A673 (cell line): ENCODE data around the gene KPNA1. TPM values are rescaled to one million over a fixed set of nuclear protein-coding genes. Genes with fewer than 3 reads are reported as not detected.

Experiments
- BruUV-seq: library from RNA; stranded (reverse); fragments of 400-500 nt; replicated peaks from 2 replicates; lab custom pipeline; 2021; lab: Mats Ljungman, UMichigan
- CTCF ChIA-PET: fragments of 300-600 bp; sonication (Branson Sonifier 250); formaldehyde crosslinking; loops from one replicate; lab custom pipeline; 2022; ENCODE audit warnings: antibody characterized with exemption; lab: Charles Lee
- POLR2A ChIA-PET: fragments of 300-600 bp; sonication (Branson Sonifier 250); formaldehyde crosslinking; loops from one replicate; lab custom pipeline; 2022; ENCODE audit warnings: antibody characterized with exemption; ENCODE audit not compliant: low non-redundant PET; lab: Charles Lee
- DNase-seq: peaks from one replicate; pipeline ENCODE4 v3.0.0-alpha.2; 2015; ENCODE audit warnings: low spot score
- H3K27ac ChIP-seq: fragments of 200-600 bp; sonication (generic); 2 replicates; pipeline ENCODE4 v1.5.1; 2016; ENCODE audit warnings: mixed run types, low read depth, mild to moderate bottlenecking, mixed read lengths, antibody characterized with exemption, low read length; ENCODE audit not compliant: poor library complexity, severe bottlenecking
- H3K27me3 ChIP-seq: fragments of 200-600 bp; sonication (generic); replicated peaks from 2 replicates; pipeline ENCODE4 v1.6.1; 2017; ENCODE audit warnings: mixed run types, low read depth, mild to moderate bottlenecking, mixed read lengths, antibody characterized with exemption, low read length; ENCODE audit not compliant: insufficient read depth, poor library complexity
- H3K36me3 ChIP-seq: fragments of 200-600 bp; sonication (generic); 2 replicates; pipeline ENCODE4 v1.6.1; 2016; ENCODE audit warnings: mixed run types, mild to moderate bottlenecking, mixed read lengths, antibody characterized with exemption, low read length; ENCODE audit not compliant: insufficient read depth, poor library complexity, severe bottlenecking
- H3K4me1 ChIP-seq: fragments of 200-600 bp; sonication (generic); 2 replicates; pipeline ENCODE4 v1.6.1; 2017; ENCODE audit warnings: mixed run types, mild to moderate bottlenecking, mixed read lengths, antibody characterized with exemption, low read length; ENCODE audit not compliant: insufficient read depth, poor library complexity, severe bottlenecking
- H3K4me3 ChIP-seq: fragments of 200-600 bp; sonication (generic); 2 replicates; pipeline ENCODE4 v1.5.1; 2016; ENCODE audit warnings: low read depth, mixed run types, mild to moderate bottlenecking, mixed read lengths, low read length; ENCODE audit not compliant: poor library complexity, severe bottlenecking
- H3K9me3 ChIP-seq: fragments of 200-600 bp; sonication (generic); 2 replicates; pipeline ENCODE4 v1.6.1; 2016; ENCODE audit warnings: mixed run types, low read depth, mild to moderate bottlenecking, mixed read lengths, antibody characterized with exemption, low read length; ENCODE audit not compliant: poor library complexity, severe bottlenecking
- EZH2 ChIP-seq: fragments of 200-600 bp; sonication (generic); IDR thresholded peaks from 2 replicates; pipeline ENCODE4 v1.6.1; 2017; ENCODE audit warnings: borderline replicate concordance, low read depth, mild to moderate bottlenecking, mixed read lengths, antibody characterized with exemption, low read length; ENCODE audit not compliant: poor library complexity, severe bottlenecking
- intact Hi-C: fragments of 100-400 bp; cut with micrococcal nuclease; formaldehyde crosslinking; loops from one replicate; pipeline ENCODE4 v1.10.0; 2022; ENCODE audit not compliant: unreplicated experiment
- total RNA-seq: library from RNA; stranded (reverse); gene quantifications from 2 replicates; pipeline ENCODE4 v1.2.3, GENCODE V29; 2021
- TF ChIP-seq, protein P1 (sequence below): fragments of 300-800, 200-600 bp; sonication (generic); conservative IDR thresholded peaks from 2 replicates; pipeline ENCODE4 v1.5.1; 2017; ENCODE audit warnings: low read depth, mild to moderate bottlenecking, antibody characterized with exemption, low read length, moderate library complexity, mixed read lengths

KPNA1 gene
- total RNA-seq, 1 experiment from 2014 or later: 110 TPM

DNA sequence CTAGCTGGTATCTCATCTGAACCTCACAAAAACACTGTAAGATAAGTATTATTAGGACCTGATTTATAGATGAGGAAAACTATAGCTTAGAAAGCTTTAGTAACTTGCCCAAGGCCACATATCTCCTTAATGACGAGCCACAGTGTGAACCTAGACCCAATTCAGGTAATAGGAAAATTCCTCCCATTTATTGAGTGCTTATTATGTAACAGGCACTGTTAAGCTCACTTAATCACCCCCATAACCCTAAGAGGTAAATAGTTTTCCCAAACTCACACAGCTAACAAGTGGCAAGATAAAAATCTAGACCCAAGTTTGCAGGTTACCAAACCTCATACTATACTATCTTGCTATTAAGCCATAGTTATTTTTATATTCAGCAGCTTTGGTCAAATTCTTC lies 106.8 kb downstream of the KPNA1 start:
- POLR2A ChIA-PET: no interaction called here
- no peak overlapping the region for H3K27ac ChIP-seq
- BruUV-seq: no TSS peak
- no peak for DNase-seq
- intact Hi-C loops: no loop called here
- TF ChIP-seq, protein P1, sequence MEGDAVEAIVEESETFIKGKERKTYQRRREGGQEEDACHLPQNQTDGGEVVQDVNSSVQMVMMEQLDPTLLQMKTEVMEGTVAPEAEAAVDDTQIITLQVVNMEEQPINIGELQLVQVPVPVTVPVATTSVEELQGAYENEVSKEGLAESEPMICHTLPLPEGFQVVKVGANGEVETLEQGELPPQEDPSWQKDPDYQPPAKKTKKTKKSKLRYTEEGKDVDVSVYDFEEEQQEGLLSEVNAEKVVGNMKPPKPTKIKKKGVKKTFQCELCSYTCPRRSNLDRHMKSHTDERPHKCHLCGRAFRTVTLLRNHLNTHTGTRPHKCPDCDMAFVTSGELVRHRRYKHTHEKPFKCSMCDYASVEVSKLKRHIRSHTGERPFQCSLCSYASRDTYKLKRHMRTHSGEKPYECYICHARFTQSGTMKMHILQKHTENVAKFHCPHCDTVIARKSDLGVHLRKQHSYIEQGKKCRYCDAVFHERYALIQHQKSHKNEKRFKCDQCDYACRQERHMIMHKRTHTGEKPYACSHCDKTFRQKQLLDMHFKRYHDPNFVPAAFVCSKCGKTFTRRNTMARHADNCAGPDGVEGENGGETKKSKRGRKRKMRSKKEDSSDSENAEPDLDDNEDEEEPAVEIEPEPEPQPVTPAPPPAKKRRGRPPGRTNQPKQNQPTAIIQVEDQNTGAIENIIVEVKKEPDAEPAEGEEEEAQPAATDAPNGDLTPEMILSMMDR: no peak
- TF ChIP-seq EZH2: no peak
- CTCF ChIA-PET: no interaction called here
- H3K4me3 ChIP-seq: no peak overlapping the region
- no peaks in the 10 kb centered on the region for H3K9me3 ChIP-seq
- no peaks in the 10 kb centered on the region for H3K4me1 ChIP-seq
- no peaks in the 10 kb centered on the region for H3K27me3 ChIP-seq
- peaks cover 31% of the 10 kb centered on the region for H3K36me3 ChIP-seq

DNA sequence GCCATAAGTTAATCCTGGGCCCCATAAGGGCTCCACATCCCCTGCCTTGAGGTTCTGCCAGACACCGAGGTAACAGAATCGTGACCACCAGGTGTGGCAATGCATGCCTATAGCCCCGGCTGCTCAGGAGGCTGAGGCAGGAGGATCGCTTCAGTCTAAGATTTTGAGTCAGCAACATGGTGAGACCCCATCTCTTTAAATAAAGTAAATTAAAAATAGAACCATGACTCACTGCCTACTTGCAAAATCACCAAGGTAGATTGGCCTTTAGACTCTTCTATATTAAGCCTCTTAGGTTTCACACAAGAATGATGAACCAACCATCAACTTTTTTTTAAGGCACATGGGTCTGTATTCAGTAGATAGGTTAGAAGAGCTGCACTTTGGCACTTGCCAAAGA lies 108.5 kb downstream of the KPNA1 start:
- Histone ChIP-seq H3K27me3 (no peaks in the 10 kb centered on the region), H3K36me3 (peaks cover 36% of the 10 kb centered on the region), H3K4me3 (no peak overlapping the region), H3K9me3 (no peaks in the 10 kb centered on the region), H3K4me1 (no peaks in the 10 kb centered on the region), H3K27ac (no peak overlapping the region)
- POLR2A ChIA-PET: no interaction called here
- DNase-seq: no peak
- BruUV-seq: no TSS peak
- intact Hi-C loops: no loop called here
- CTCF ChIA-PET: no interaction called here
- TF ChIP-seq EZH2: no peak
- TF ChIP-seq, protein P1: no peak

DNA sequence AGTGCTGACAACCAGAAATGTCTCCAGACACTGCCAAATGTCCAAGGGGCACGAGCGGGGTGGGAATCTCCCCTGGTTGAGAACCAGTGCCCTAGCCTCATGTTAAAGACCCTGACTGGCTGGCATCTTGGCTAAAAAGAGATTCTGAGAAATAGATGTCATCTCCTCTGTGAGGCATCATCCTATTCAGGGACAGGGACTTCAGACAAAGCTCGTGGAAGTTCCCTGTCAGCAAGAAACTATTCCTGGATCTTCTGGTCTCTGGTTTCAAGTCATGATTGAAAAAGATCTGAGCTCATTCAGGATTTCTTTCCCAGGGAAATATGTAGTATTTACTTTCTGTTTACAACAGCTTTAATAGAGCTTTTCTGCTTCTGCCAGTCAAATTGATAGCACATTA lies 109.7 kb downstream of the KPNA1 start:
- H3K27ac ChIP-seq: no peak overlapping the region
- no peaks in the 10 kb centered on the region for H3K9me3 ChIP-seq
- intact Hi-C loops: no loop called here
- H3K36me3 ChIP-seq: peaks cover 33% of the 10 kb centered on the region
- ChIA-PET CTCF (no interaction called here), POLR2A (no interaction called here)
- H3K4me3 ChIP-seq: no peak overlapping the region
- no TSS peak for BruUV-seq
- DNase-seq: no peak
- no peaks in the 10 kb centered on the region for H3K4me1 ChIP-seq
- no peak for TF ChIP-seq EZH2
- TF ChIP-seq, protein P1: no peak
- no peaks in the 10 kb centered on the region for H3K27me3 ChIP-seq
